ENCODE data around the gene IFI30. TPM values are rescaled to one million over a fixed set of nuclear protein-coding genes. Genes with fewer than 3 reads are reported as not detected.
"Not testable (repeated sequence)": the region's sequence is repeated elsewhere in the genome, so short reads cannot be mapped to it uniquely, and the experiment has no call there.

The IFI30 gene
- total RNA-seq, 4 donors from 2014 or later = 22.4 to 92.8 (median 42.9) TPM

- H3K27ac ChIP-seq (replicated peaks in 1 of 4) = peak overlapping the region; percentile 92 to 98 (median 95)
- peak; percentile 96 for DNase-seq (ENCODE audit: extremely low spot score)
- peaks cover 20 to 41% (median 37%) of the 10 kb centered on the region in 4 donors for H3K4me1 ChIP-seq
- intact Hi-C loops (cut with DNase I) = loop anchor here (10.0 kb wide), 1 partner anchor 119 kb away; the partner anchor contains the start of gene LSM4
- H3K36me3 ChIP-seq = peaks cover 0 to 10% (median 3%) of the 10 kb centered on the region in 4 donors
- peak overlapping the region; percentile 61 to 73 (median 66) for H3K4me3 ChIP-seq
- WGBS = 9% methylated on average over 25 of the region's 36 CpGs
- H3K27me3 ChIP-seq = peaks cover 0 to 12% (median 0%) of the 10 kb centered on the region in 4 donors
- H3K9me3 ChIP-seq = no peaks in the 10 kb centered on the region
- TF ChIP-seq POLR2A (IDR thresholded peaks at IDR 0.05; ENCODE audit: low read depth) (peak; percentile 22), POLR2AphosphoS5 (IDR thresholded peaks at IDR 0.05) (peak; percentile 67 to 83), EP300 (IDR thresholded peaks at IDR 0.05) (no peak)
- TF ChIP-seq, protein P1, sequence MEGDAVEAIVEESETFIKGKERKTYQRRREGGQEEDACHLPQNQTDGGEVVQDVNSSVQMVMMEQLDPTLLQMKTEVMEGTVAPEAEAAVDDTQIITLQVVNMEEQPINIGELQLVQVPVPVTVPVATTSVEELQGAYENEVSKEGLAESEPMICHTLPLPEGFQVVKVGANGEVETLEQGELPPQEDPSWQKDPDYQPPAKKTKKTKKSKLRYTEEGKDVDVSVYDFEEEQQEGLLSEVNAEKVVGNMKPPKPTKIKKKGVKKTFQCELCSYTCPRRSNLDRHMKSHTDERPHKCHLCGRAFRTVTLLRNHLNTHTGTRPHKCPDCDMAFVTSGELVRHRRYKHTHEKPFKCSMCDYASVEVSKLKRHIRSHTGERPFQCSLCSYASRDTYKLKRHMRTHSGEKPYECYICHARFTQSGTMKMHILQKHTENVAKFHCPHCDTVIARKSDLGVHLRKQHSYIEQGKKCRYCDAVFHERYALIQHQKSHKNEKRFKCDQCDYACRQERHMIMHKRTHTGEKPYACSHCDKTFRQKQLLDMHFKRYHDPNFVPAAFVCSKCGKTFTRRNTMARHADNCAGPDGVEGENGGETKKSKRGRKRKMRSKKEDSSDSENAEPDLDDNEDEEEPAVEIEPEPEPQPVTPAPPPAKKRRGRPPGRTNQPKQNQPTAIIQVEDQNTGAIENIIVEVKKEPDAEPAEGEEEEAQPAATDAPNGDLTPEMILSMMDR (IDR thresholded peaks at IDR 0.05) = peak in 1 of 3 experiments; percentile 11
These were observed 31.7 kb downstream of the IFI30 start for GRCh38 chr19:18205200-18205892.

DNA sequence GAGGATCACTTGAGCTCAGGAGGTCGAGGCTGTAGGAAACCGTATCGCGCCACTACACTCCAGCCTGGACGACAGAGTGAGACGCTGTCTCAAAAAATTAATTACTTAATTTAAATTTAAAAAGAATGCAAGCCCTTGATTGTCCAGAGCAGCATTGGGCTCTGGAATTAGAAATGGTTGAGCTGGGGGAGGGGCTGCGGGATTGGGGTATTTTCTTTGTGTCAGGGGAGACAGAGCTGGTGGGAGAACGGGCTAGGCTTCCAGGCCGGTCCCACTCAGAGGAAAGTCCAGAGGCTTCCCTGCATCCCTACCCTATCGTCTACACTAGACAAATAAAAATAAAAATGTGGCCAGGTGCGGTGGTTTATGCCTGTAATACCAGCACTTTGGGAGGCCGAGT is 32.4 kb downstream of the IFI30 start:
- peaks cover 0 to 7% (median 0%) of the 10 kb centered on the region in 4 donors for H3K36me3 ChIP-seq
- no peaks in the 10 kb centered on the region for H3K9me3 ChIP-seq
- H3K27me3 ChIP-seq = peaks cover 0 to 12% (median 0%) of the 10 kb centered on the region in 4 donors
- no peak for DNase-seq (ENCODE audit: extremely low spot score)
- H3K4me1 ChIP-seq = peaks cover 20 to 41% (median 37%) of the 10 kb centered on the region in 4 donors
- 83% methylated on average over 12 of the region's 12 CpGs for WGBS
- H3K27ac ChIP-seq (replicated peaks in 1 of 4) = peak overlapping the region; percentile 92 to 98 (median 95)
- intact Hi-C loops (cut with DNase I) = loop anchor here (10.0 kb wide), 1 partner anchor 119 kb away; the partner anchor contains the start of gene LSM4
- peak overlapping the region in 1 of 4 donors; percentile 73 for H3K4me3 ChIP-seq
- TF ChIP-seq, protein P1 (IDR thresholded peaks at IDR 0.05) = no peak
- TF ChIP-seq EP300 (IDR thresholded peaks at IDR 0.05) (no peak), POLR2A (IDR thresholded peaks at IDR 0.05; ENCODE audit: low read depth) (no peak), POLR2AphosphoS5 (IDR thresholded peaks at IDR 0.05) (no peak)

DNA sequence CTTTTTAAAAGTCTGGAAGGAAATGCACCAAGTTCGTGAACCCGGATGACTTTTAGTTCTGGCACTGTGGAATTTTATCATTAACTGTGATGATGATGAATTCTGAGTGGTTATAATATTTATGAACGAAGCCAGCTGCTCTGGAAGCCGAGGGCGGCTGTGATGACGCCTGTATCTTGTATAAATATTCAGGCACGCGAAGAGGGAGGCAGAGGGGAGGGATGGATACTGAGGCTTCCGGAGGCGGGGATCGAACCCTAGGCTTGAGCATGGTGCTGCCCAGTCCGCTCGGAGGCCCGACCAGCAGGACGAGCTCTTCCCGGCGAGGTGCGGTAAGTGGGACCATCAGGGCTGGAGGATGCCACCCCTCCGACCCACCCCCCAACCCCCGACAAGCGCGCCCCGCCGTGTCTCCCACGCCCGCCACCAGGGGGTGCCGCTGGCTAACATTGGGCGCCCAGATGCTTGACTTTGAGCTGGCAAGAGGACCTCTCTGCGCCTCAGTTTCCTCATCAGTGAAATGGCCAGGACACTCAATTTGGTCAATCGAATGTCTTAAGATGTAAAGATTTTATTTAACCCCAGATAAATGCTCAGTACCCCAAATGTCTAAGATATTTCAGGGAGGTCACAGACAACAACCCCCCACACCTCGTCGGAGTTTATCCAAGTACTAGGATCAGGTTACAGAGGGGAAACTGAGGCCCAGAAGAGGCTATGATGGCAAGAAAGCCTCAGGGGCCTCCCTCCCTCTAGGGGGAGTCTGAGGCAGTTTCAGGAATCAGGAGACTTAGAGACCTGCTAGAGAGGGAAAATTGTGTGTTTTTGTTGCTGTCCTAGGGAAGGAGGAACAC is 34.7 kb downstream of the IFI30 start:
- peak overlapping the region in 1 of 4 donors; percentile 21 for H3K4me3 ChIP-seq
- H3K9me3 ChIP-seq = no peaks in the 10 kb centered on the region
- H3K36me3 ChIP-seq = no peaks in the 10 kb centered on the region
- peaks cover 0 to 24% (median 0%) of the 10 kb centered on the region in 4 donors for H3K27me3 ChIP-seq
- WGBS = 16% methylated on average over 28 of the region's 32 CpGs
- TF ChIP-seq POLR2A (IDR thresholded peaks at IDR 0.05; ENCODE audit: low read depth) (no peak), EP300 (IDR thresholded peaks at IDR 0.05) (no peak), POLR2AphosphoS5 (IDR thresholded peaks at IDR 0.05) (peak in 1 of 2 donors; percentile 28)
- TF ChIP-seq, protein P1 (IDR thresholded peaks at IDR 0.05) = peak; percentile 37 to 81 (median 74)
- peak overlapping the region; percentile 18 to 64 (median 42) for H3K27ac ChIP-seq (replicated peaks in 1 of 4)
- DNase-seq (ENCODE audit: extremely low spot score) = no peak
- intact Hi-C loops (cut with DNase I) = loop anchor here (1.0 to 10.0 kb wide), 2 partner anchors 43 to 116 kb away; partner anchors contain the start of gene LSM4
- H3K4me1 ChIP-seq = peaks cover 12 to 32% (median 24%) of the 10 kb centered on the region in 4 donors

DNA sequence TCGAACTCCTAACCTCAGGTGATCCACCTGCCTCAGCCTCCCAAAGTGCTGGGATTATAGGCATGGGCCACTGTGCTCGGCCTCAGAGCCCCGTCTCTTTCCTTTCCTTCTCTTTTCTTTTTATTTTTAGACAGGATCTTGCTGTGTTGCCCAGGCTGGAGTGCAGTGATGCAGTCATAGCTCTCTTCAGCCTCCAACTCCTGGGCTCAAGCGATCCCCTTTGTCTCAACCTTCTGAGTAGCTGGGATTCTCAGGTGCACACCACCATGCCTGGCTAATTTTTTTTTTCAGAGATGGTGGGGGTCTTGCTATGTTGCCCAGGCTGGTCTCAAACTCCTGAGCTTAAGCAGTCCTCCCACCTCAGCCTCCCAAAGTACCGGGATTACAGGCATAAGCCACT is 36.3 kb downstream of the IFI30 start:
- peaks cover 0 to 24% (median 0%) of the 10 kb centered on the region in 4 donors for H3K27me3 ChIP-seq
- H3K4me3 ChIP-seq; H3K9me3 ChIP-seq; DNase-seq (ENCODE audit: extremely low spot score); H3K36me3 ChIP-seq; H3K27ac ChIP-seq (replicated peaks in 1 of 4): not testable (repeated sequence)
- intact Hi-C loops (cut with DNase I) = loop anchor here (10.0 kb wide), 1 partner anchor 115 kb away; the partner anchor contains the start of gene LSM4
- peaks cover 8 to 22% (median 19%) of the 10 kb centered on the region in 4 donors for H3K4me1 ChIP-seq
- WGBS = 88% methylated on average over 5 of the region's 5 CpGs
